NCI-H2081 (cell line): Measurements from ENCODE around the gene MRPL14.
"Not testable (repeated sequence)": the region's sequence is repeated elsewhere in the genome, so short reads cannot be mapped to it uniquely, and the experiment has no call there.

Source experiments
- DNase-seq, 2 experiments: peaks; one replicate each; lab custom pipeline; 2025; lab: John Stamatoyannopoulos, UW

The MRPL14 gene

GRCh38 chr6:44149369-44150012 is 22.2 kb upstream of the MRPL14 start:
- DNase-seq, result no peak

- no peak for DNase-seq
Observed at GRCh38 chr6:44148306-44148705, 21.1 kb upstream of the MRPL14 start.

GRCh38 chr6:44147256-44147655 is 20.0 kb upstream of the MRPL14 start:
- DNase-seq, result no peak

- DNase-seq, result no peak
Observed at GRCh38 chr6:44146685-44147084, 19.4 kb upstream of the MRPL14 start.

GRCh38 chr6:44145839-44146238 is 18.6 kb upstream of the MRPL14 start:
- no peak for DNase-seq

GRCh38 chr6:44144536-44144935 is 17.3 kb upstream of the MRPL14 start:
- not testable (repeated sequence) for DNase-seq

GRCh38 chr6:44143731-44144130 is 16.5 kb upstream of the MRPL14 start:
- DNase-seq, result no peak

- DNase-seq, result no peak
Observed at GRCh38 chr6:44142835-44143234, 15.6 kb upstream of the MRPL14 start.

GRCh38 chr6:44139351-44139743 is 12.1 kb upstream of the MRPL14 start:
- DNase-seq, result no peak

- DNase-seq, result no peak
Observed at GRCh38 chr6:44138717-44139350, 11.6 kb upstream of the MRPL14 start.

- DNase-seq, result no peak
Observed at GRCh38 chr6:44135875-44136274, 8.6 kb upstream of the MRPL14 start.

- DNase-seq, result no peak
Observed at GRCh38 chr6:44135173-44135758, 8.0 kb upstream of the MRPL14 start.

- DNase-seq, result no peak
Observed at GRCh38 chr6:44133981-44134711, 6.9 kb upstream of the MRPL14 start.

- DNase-seq, result peak; percentile 41 to 68
Observed at GRCh38 chr6:44133003-44133931, 6.0 kb upstream of the MRPL14 start.

GRCh38 chr6:44132476-44132875 is 5.2 kb upstream of the MRPL14 start:
- DNase-seq, result no peak

- DNase-seq, result peak; percentile 44 to 50
Observed at GRCh38 chr6:44131892-44132291, 4.6 kb upstream of the MRPL14 start.

GRCh38 chr6:44129841-44130322 is 2.6 kb upstream of the MRPL14 start:
- no peak for DNase-seq

- no peak for DNase-seq
Observed at GRCh38 chr6:44128020-44128917, 1.0 kb upstream of the MRPL14 start.

GRCh38 chr6:44126320-44127149 is 717 bp downstream of the MRPL14 start:
- peak in 1 of 2 experiments; percentile 15 for DNase-seq

- no peak for DNase-seq
Observed at GRCh38 chr6:44123544-44123943, 3.7 kb downstream of the MRPL14 start.
